Measurements from ENCODE around the gene PRDM2.

DNA sequence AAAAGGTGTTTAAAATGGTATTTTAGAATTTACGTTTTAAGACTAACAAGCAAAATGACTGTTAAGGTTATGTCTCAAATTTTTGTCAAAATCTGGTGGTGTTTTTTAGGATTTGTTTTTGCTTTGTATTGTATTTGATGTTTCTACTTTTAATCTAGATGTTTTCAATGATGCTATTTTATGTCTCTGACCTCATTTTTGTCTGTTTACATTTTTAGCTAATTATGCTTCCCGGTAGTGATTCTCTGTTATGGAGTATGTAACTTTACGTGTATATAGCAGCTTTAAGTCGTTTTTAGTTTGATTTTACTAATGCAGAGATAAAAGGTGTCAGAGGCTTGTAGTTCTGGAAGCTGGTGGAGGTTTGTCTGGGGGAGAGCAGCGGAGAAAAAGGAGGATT, 71.8 kb downstream of the PRDM2 start:
- TF ChIP-seq EP300 (IDR thresholded peaks at IDR 0.05) = no peak
- TF ChIP-seq, protein P1, sequence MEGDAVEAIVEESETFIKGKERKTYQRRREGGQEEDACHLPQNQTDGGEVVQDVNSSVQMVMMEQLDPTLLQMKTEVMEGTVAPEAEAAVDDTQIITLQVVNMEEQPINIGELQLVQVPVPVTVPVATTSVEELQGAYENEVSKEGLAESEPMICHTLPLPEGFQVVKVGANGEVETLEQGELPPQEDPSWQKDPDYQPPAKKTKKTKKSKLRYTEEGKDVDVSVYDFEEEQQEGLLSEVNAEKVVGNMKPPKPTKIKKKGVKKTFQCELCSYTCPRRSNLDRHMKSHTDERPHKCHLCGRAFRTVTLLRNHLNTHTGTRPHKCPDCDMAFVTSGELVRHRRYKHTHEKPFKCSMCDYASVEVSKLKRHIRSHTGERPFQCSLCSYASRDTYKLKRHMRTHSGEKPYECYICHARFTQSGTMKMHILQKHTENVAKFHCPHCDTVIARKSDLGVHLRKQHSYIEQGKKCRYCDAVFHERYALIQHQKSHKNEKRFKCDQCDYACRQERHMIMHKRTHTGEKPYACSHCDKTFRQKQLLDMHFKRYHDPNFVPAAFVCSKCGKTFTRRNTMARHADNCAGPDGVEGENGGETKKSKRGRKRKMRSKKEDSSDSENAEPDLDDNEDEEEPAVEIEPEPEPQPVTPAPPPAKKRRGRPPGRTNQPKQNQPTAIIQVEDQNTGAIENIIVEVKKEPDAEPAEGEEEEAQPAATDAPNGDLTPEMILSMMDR (IDR thresholded peaks at IDR 0.05) = no peak

All from suprapubic skin (tissue), 3 donors.